K562 (cell line): ENCODE data around the gene C1QTNF7. TPM values are rescaled to one million over a fixed set of nuclear protein-coding genes. Genes with fewer than 3 reads are reported as not detected.

Source experiments
- ATAC-seq: fragments of 200-7000 bp; cut with Tn5 transposase; 3 replicates; pipeline ENCODE4 v1.9.1; 2020; ENCODE audit warnings: moderate library complexity
- BruUV-seq: library from RNA; stranded (reverse); fragments of 400-500 nt; replicated peaks from 2 replicates; lab custom pipeline; 2021; lab: Mats Ljungman, UMichigan
- CTCF ChIA-PET: fragments of 300-600 bp; formaldehyde crosslinking; extraction: SDS; loops from one replicate; lab custom pipeline; 2021; ENCODE audit warnings: low intra/inter-chr PET ratio; lab: Yijun Ruan, JAX
- POLR2A ChIA-PET: fragments of 300-600, 350-650 bp; sonication (Branson Sonifier 250); formaldehyde crosslinking; extraction: SDS; loops from one replicate; lab custom pipeline; 2021; ENCODE audit warnings: antibody characterized with exemption, inconsistent platforms; lab: Yijun Ruan, JAX
- DNase-seq, 4 experiments: peaks; one replicate each; pipeline versions ENCODE4 v3.0.0 to v3.0.0-alpha.2; 2011 to 2018; ENCODE audit warnings: low spot score in 3 of 4, mixed read lengths in 3 of 4; ENCODE audit errors: extremely low read depth in 1 of 4
- FAIRE-seq: peaks from 2 replicates; lab custom pipeline; 2011; peaks lifted over from hg19 to GRCh38; lab: Jason Lieb, UNC
- H2AFZ ChIP-seq: 2 replicates; pipeline ENCODE4 v1.6.0; 2011; ENCODE audit warnings: low read depth, low read length, control low read depth, inconsistent platforms
- H3K27ac ChIP-seq: fragments of 200-600 bp; 3 replicates; pipeline ENCODE4 v1.8.0; 2011; ENCODE audit warnings: low read depth, mild to moderate bottlenecking, control low read depth, inconsistent platforms, low read length, moderate library complexity, mixed read lengths; ENCODE audit errors: extremely low read depth
- H3K27me3 ChIP-seq, 2 experiments: fragments of 300-600 bp in 1 of 2; 2 replicates in 1 of 2; 3 replicates in 1 of 2; pipeline versions ENCODE4 v1.6.0 to v1.8.0; 2011; ENCODE audit warnings: inconsistent platforms in 2 of 2, low read length in 2 of 2, mild to moderate bottlenecking in 1 of 2, mixed read lengths in 1 of 2, moderate library complexity in 1 of 2; ENCODE audit not compliant: control insufficient read depth in 2 of 2, insufficient read depth in 2 of 2
- H3K36me3 ChIP-seq: fragments of 300-600 bp; 3 replicates; pipeline ENCODE4 v1.8.0; 2011; ENCODE audit warnings: mild to moderate bottlenecking, low read length, inconsistent platforms; ENCODE audit not compliant: control insufficient read depth, insufficient read depth
- H3K4me1 ChIP-seq, 2 experiments: fragments of 200-600 bp in 1 of 2; replicated peaks in 1 of 2; 2 replicates in 1 of 2; 3 replicates in 1 of 2; pipeline versions ENCODE4 v1.5.1 to v1.8.0; 2011; ENCODE audit warnings: inconsistent platforms in 2 of 2, low read length in 2 of 2, mild to moderate bottlenecking in 1 of 2, mixed read lengths in 1 of 2, moderate library complexity in 1 of 2; ENCODE audit not compliant: control insufficient read depth in 2 of 2, insufficient read depth in 2 of 2
- H3K4me2 ChIP-seq: 2 replicates; pipeline ENCODE4 v1.6.1; 2011; ENCODE audit warnings: low read length, control low read depth, inconsistent platforms, mixed read lengths; ENCODE audit not compliant: insufficient read depth
- H3K4me3 ChIP-seq: fragments of 200-600 bp; sonication (generic), shearing (Covaris generic); 2 replicates; pipeline ENCODE4 v1.5.1; 2016; ENCODE audit warnings: control low read depth, inconsistent platforms
- H3K79me2 ChIP-seq: fragments of 200-600 bp; 3 replicates; pipeline ENCODE4 v1.8.0; 2011; ENCODE audit warnings: low read length, inconsistent platforms; ENCODE audit not compliant: control insufficient read depth, insufficient read depth
- H3K9ac ChIP-seq, 2 experiments: 2 replicates each; pipeline versions ENCODE4 v1.6.0 to v1.6.1; 2011; ENCODE audit warnings: low read depth in 2 of 2, low read length in 2 of 2, control low read depth in 1 of 2, inconsistent platforms in 1 of 2, mild to moderate bottlenecking in 1 of 2, mixed read lengths in 1 of 2; ENCODE audit not compliant: insufficient read depth in 1 of 2
- H3K9me1 ChIP-seq: one replicate; pipeline ENCODE4 v1.6.0; 2011; ENCODE audit warnings: inconsistent platforms, mild to moderate bottlenecking, low read length, moderate library complexity; ENCODE audit not compliant: control insufficient read depth, insufficient read depth
- H3K9me3 ChIP-seq: replicated peaks from 2 replicates; pipeline ENCODE4 v1.5.1; 2011; ENCODE audit warnings: low read depth, low read length, inconsistent platforms; ENCODE audit not compliant: control insufficient read depth, insufficient read depth
- H4K20me1 ChIP-seq: replicated peaks from 2 replicates; pipeline ENCODE4 v1.6.1; 2011; ENCODE audit warnings: low read length, inconsistent platforms, mixed read lengths; ENCODE audit not compliant: control insufficient read depth, insufficient read depth
- ADNP ChIP-seq: fragments of 200-800 bp; sonication (Bioruptor generic); IDR thresholded peaks from 2 replicates; pipeline ENCODE4 v1.6.1; 2016; ENCODE audit warnings: missing genetic modification characterization, missing compliant biosample characterization
- CBFB ChIP-seq: sonication (generic); formaldehyde crosslinking; IDR thresholded peaks from 2 replicates; pipeline ENCODE4 v1.4.0; 2020; ENCODE audit warnings: mild to moderate bottlenecking, missing genetic modification reagents
- HDAC1 ChIP-seq, 2 experiments: fragments of 450-650 bp; IDR thresholded peaks; 2 replicates each; pipeline ENCODE4 v1.6.1; 2016 to 2017; ENCODE audit warnings: inconsistent platforms in 1 of 2, mild to moderate bottlenecking in 1 of 2, moderate library complexity in 1 of 2
- RCOR1 ChIP-seq, 2 experiments: IDR thresholded peaks; 2 replicates each; pipeline ENCODE4 v1.6.1; 2012; ENCODE audit warnings: low read depth in 2 of 2, low read length in 2 of 2, borderline replicate concordance in 1 of 2, improper control_type of control experiment in 1 of 2
- ZNF217 ChIP-seq: sonication (generic); formaldehyde crosslinking; IDR thresholded peaks from 2 replicates; pipeline ENCODE4 v1.8.0; 2022; ENCODE audit warnings: mild to moderate bottlenecking, missing genetic modification reagents
- ZNF444 ChIP-seq: fragments of 250-450 bp; sonication (Bioruptor Pico); IDR thresholded peaks from 2 replicates; pipeline ENCODE4 v1.4.0; 2020; ENCODE audit warnings: mild to moderate bottlenecking, moderate library complexity
- ZNF766 ChIP-seq: fragments of 200-800 bp; sonication (Bioruptor generic); conservative IDR thresholded peaks from 2 replicates; pipeline ENCODE4 v1.6.1; 2016; ENCODE audit warnings: missing genetic modification characterization, missing compliant biosample characterization
- WGBS: fragments of 100-300 bp; shearing (Covaris generic); methylation state at CpG from one replicate; pipeline ENCODE4 v1.1.6; 2016; ENCODE audit warnings: low coverage, mixed read lengths; ENCODE audit not compliant: insufficient coverage; ENCODE audit errors: missing lambda C conversion rate; 5-methylcytosine and 5-hydroxymethylcytosine counted together
- in situ Hi-C: fragments of 300-500 bp; cut with MboI; formaldehyde crosslinking; loops from 4 replicates; pipeline ENCODE4 v1.15.0; 2018; ENCODE audit warnings: inconsistent platforms, mixed read lengths
- intact Hi-C: fragments of 100-400 bp; cut with micrococcal nuclease; formaldehyde crosslinking; loops from 2 replicates; pipeline ENCODE4 v1.14.2; 2022
- polyA plus RNA-seq, 8 experiments: library from polyadenylated mRNA; depleted of rRNA in 4 of 8; stranded (reverse) in 5 of 8; unstranded in 3 of 8; fragments of >200 nt; fragmentation: Nextera tagmentation in 2 of 8; fragmentation: Illumina TruSeq in 1 of 8; extraction: Ambion mirVana in 2 of 8; extraction: Trizol in 1 of 8; gene quantifications; 2 replicates each; pipeline versions ENCODE4 v1.2.1 to v1.2.3, GENCODE V29; 2011 to 2014; ENCODE audit warnings: inconsistent platforms in 1 of 8, missing spikeins in 1 of 8
- total RNA-seq, 7 experiments: library from RNA; depleted of rRNA in 6 of 7; stranded (reverse); fragments of >200 nt in 6 of 7; fragmentation: Illumina TruSeq in 2 of 7; extraction: Trizol in 2 of 7; gene quantifications; 2 replicates each; pipeline versions ENCODE4 v1.2.1 to v1.2.3, GENCODE V29; 2011 to 2021; ENCODE audit warnings: low replicate concordance in 1 of 7
- TF ChIP-seq, protein P1 (sequence below): fragments of 250-450 bp; sonication (Bioruptor Pico); IDR thresholded peaks from 2 replicates; pipeline ENCODE4 v1.8.0; 2021; ENCODE audit warnings: moderate library complexity, mild to moderate bottlenecking, inconsistent platforms

C1QTNF7 gene
- total and polyA plus RNA-seq, 9 of the 15 experiments (the other 6 are each of a cell fraction or from before 2014, with no cell fraction given): not detected

GRCh38 chr4:15444276-15444675 is 16.4 kb downstream of the C1QTNF7 start:
- in situ Hi-C loops (no loop called here), intact Hi-C loops (no loop called here)
- Histone ChIP-seq H3K9ac (no peak overlapping the region), H3K4me2 (no peak overlapping the region), H2AFZ (no peak overlapping the region), H3K4me3 (no peak overlapping the region), H3K4me1 (no peaks in the 10 kb centered on the region), H3K36me3 (no peaks in the 10 kb centered on the region), H3K27me3 (no peaks in the 10 kb centered on the region; a peak in 1 of 5 replicates), H3K27ac (no peak overlapping the region), H4K20me1 (no peaks in the 10 kb centered on the region), H3K9me1 (no peaks in the 10 kb centered on the region), H3K79me2 (no peaks in the 10 kb centered on the region), H3K9me3 (no peaks in the 10 kb centered on the region)
- WGBS: 0% methylated on average over 7 of the region's 7 CpGs
- BruUV-seq: no TSS peak
- POLR2A ChIA-PET: no interaction called here
- TF ChIP-seq, protein P1, sequence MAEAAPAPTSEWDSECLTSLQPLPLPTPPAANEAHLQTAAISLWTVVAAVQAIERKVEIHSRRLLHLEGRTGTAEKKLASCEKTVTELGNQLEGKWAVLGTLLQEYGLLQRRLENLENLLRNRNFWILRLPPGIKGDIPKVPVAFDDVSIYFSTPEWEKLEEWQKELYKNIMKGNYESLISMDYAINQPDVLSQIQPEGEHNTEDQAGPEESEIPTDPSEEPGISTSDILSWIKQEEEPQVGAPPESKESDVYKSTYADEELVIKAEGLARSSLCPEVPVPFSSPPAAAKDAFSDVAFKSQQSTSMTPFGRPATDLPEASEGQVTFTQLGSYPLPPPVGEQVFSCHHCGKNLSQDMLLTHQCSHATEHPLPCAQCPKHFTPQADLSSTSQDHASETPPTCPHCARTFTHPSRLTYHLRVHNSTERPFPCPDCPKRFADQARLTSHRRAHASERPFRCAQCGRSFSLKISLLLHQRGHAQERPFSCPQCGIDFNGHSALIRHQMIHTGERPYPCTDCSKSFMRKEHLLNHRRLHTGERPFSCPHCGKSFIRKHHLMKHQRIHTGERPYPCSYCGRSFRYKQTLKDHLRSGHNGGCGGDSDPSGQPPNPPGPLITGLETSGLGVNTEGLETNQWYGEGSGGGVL (CRISPR knock-in tag): no peak
- no peak for TF ChIP-seq CBFB (CRISPR knock-in tag)
- TF ChIP-seq ZNF444 (CRISPR knock-in tag): no peak
- no peak for TF ChIP-seq ADNP (tag)
- TF ChIP-seq HDAC1 (IDR thresholded peaks at IDR 0.05): no peak
- TF ChIP-seq ZNF217: no peak
- TF ChIP-seq RCOR1 (IDR thresholded peaks at IDR 0.05; ENCODE audit: borderline replicate concordance in 1 of 2, low read depth in 2 of 2, low read length in 2 of 2): no peak
- no peak for TF ChIP-seq ZNF766
- DNase-seq: no peak
- CTCF ChIA-PET: no interaction called here
- no peak for FAIRE-seq
- ATAC-seq: no peak
